Naive thymus-derived CD4-positive, alpha-beta T cell (primary cell): ENCODE data around the gene HIRIP3. TPM values are rescaled to one million over a fixed set of nuclear protein-coding genes. Genes with fewer than 3 reads are reported as not detected.

Experiments
- ATAC-seq: fragments of 150-1000 bp; cut with Tn5 transposase; 2 replicates; pipeline ENCODE4 v1.10.0; 2021; ENCODE audit warnings: mild to moderate bottlenecking, moderate library complexity
- CTCF ChIA-PET: fragments of 350-600 bp; sonication (Branson Sonifier 250); formaldehyde crosslinking; loops from one replicate; lab custom pipeline; 2021; ENCODE audit warnings: antibody characterized with exemption; lab: Charles Lee
- POLR2A ChIA-PET: fragments of 350-600 bp; sonication (Branson Sonifier 250); formaldehyde crosslinking; loops from one replicate; lab custom pipeline; 2021; ENCODE audit warnings: antibody characterized with exemption, inconsistent platforms; lab: Charles Lee
- DNase-seq, 9 donors: peaks; one replicate each; pipeline versions ENCODE4 v3.0.0 to v3.0.0-alpha.2; 2020 to 2022; ENCODE audit warnings: mixed read lengths in 1 of 9
- H3K27ac ChIP-seq: one replicate; pipeline ENCODE4 v1.7.0; 2013; ENCODE audit warnings: mild to moderate bottlenecking, low read depth, low read length, moderate library complexity
- H3K27me3 ChIP-seq, 2 donors: one replicate each; pipeline ENCODE4 v1.7.0; 2013; ENCODE audit warnings: low read length in 2 of 2, mild to moderate bottlenecking in 2 of 2, moderate library complexity in 2 of 2; ENCODE audit not compliant: control insufficient read depth in 2 of 2, insufficient read depth in 2 of 2
- H3K36me3 ChIP-seq, 3 experiments: 1 replicate in 2 of 3; 2 replicates in 1 of 3; pipeline ENCODE4 v1.7.0; 2013; ENCODE audit warnings: low read length in 3 of 3, mild to moderate bottlenecking in 3 of 3, moderate library complexity in 1 of 3; ENCODE audit not compliant: insufficient read depth in 3 of 3, control insufficient read depth in 2 of 3
- H3K4me1 ChIP-seq, 2 donors: one replicate each; pipeline ENCODE4 v1.7.0; 2013; ENCODE audit warnings: low read length in 2 of 2, mild to moderate bottlenecking in 2 of 2, moderate library complexity in 1 of 2; ENCODE audit not compliant: control insufficient read depth in 2 of 2, insufficient read depth in 2 of 2
- H3K4me3 ChIP-seq: 2 replicates; pipeline ENCODE4 v1.7.0; 2013; ENCODE audit warnings: mild to moderate bottlenecking, low read length
- H3K9me3 ChIP-seq, 3 experiments: 1 replicate in 2 of 3; 2 replicates in 1 of 3; pipeline ENCODE4 v1.7.0; 2013; ENCODE audit warnings: low read length in 3 of 3; ENCODE audit not compliant: control insufficient read depth in 2 of 3
- H3K27ac Mint-ChIP-seq, 9 donors: one replicate each; pipeline ENCODE4 v1.8.0; 2020 to 2022; ENCODE audit warnings: mixed read lengths in 9 of 9, mild to moderate bottlenecking in 8 of 9, moderate library complexity in 5 of 9, inconsistent platforms in 2 of 9
- H3K27me3 Mint-ChIP-seq, 5 donors: one replicate each; pipeline ENCODE4 v1.8.0; 2021 to 2022; ENCODE audit warnings: mixed read lengths in 5 of 5, mild to moderate bottlenecking in 1 of 5
- H3K36me3 Mint-ChIP-seq, 5 donors: one replicate each; pipeline ENCODE4 v1.8.0; 2020 to 2022; ENCODE audit warnings: mixed read lengths in 5 of 5, mild to moderate bottlenecking in 3 of 5, inconsistent platforms in 1 of 5
- H3K4me1 Mint-ChIP-seq, 7 donors: one replicate each; pipeline ENCODE4 v1.8.0; 2020 to 2022; ENCODE audit warnings: mixed read lengths in 7 of 7, mild to moderate bottlenecking in 3 of 7, inconsistent platforms in 1 of 7
- H3K4me3 Mint-ChIP-seq, 10 donors: one replicate each; pipeline ENCODE4 v1.8.0; 2020 to 2022; ENCODE audit warnings: mild to moderate bottlenecking in 10 of 10, mixed read lengths in 10 of 10, moderate library complexity in 6 of 10, inconsistent platforms in 2 of 10
- H3K9me3 Mint-ChIP-seq, 11 donors: one replicate each; pipeline ENCODE4 v1.8.0; 2020 to 2022; ENCODE audit warnings: mixed read lengths in 11 of 11, mild to moderate bottlenecking in 4 of 11, inconsistent platforms in 1 of 11, moderate library complexity in 1 of 11
- intact Hi-C, 2 donors: fragments of 100-400 bp; cut with micrococcal nuclease; formaldehyde crosslinking; loops; one replicate each; pipeline ENCODE4 v1.15.1; 2023
- polyA plus RNA-seq, 2 donors: library from polyadenylated mRNA; unstranded; fragments of 300-500 nt; fragmentation: Illumina TruSeq; gene quantifications; one replicate each; pipeline ENCODE4 v1.2.3, GENCODE V29; 2021
- total RNA-seq, 6 experiments: library from RNA in 5 of 6; stranded (reverse) in 5 of 6; gene quantifications; 1 replicate in 5 of 6; 2 replicates in 1 of 6; pipeline ENCODE4 v1.2.3 and lab custom pipeline; 2021 to 2026

The HIRIP3 gene
- total and polyA plus RNA-seq, 7 experiments from 2014 or later, result 14.4 to 37.6 (median 21.5) TPM

GRCh38 chr16:30027588-30028437 lies 32.4 kb upstream of the HIRIP3 start:
- Mint-ChIP-seq H3K4me3 (no peak overlapping the region), H3K4me1 (peaks cover 4 to 15% (median 9%) of the 10 kb centered on the region in 7 donors), H3K27ac (no peak overlapping the region), H3K27me3 (peaks cover 38 to 54% (median 43%) of the 10 kb centered on the region in 5 donors), H3K36me3 (no peaks in the 10 kb centered on the region), H3K9me3 (peaks cover 0 to 3% (median 0%) of the 10 kb centered on the region in 11 donors)
- Histone ChIP-seq H3K36me3 (no peaks in the 10 kb centered on the region), H3K4me3 (no peak overlapping the region), H3K9me3 (no peaks in the 10 kb centered on the region), H3K27me3 (peaks cover 11 to 13% of the 10 kb centered on the region in 2 donors), H3K4me1 (no peaks in the 10 kb centered on the region), H3K27ac (no peak overlapping the region)
- no peak for ATAC-seq
- intact Hi-C loops, result no loop called here
- no peak for DNase-seq
- POLR2A ChIA-PET, result no interaction called here
- CTCF ChIA-PET, result no interaction called here

- H3K4me1 Mint-ChIP-seq, result peaks cover 0 to 11% (median 6%) of the 10 kb centered on the region in 7 donors
- H3K27me3 ChIP-seq, result peaks cover 4 to 10% of the 10 kb centered on the region in 2 donors
These were observed 31.0 kb upstream of the HIRIP3 start for GRCh38 chr16:30026449-30026848.

GRCh38 chr16:30025574-30025973 lies 30.2 kb upstream of the HIRIP3 start:
- ChIA-PET POLR2A (no interaction called here), CTCF (no interaction called here)
- Mint-ChIP-seq H3K27me3 (peaks cover 29 to 48% (median 31%) of the 10 kb centered on the region in 5 donors), H3K36me3 (no peaks in the 10 kb centered on the region), H3K4me3 (no peak overlapping the region), H3K27ac (no peak overlapping the region), H3K4me1 (peaks cover 5 to 20% (median 12%) of the 10 kb centered on the region in 7 donors), H3K9me3 (peaks cover 0 to 3% (median 0%) of the 10 kb centered on the region in 11 donors)
- Histone ChIP-seq H3K36me3 (no peaks in the 10 kb centered on the region), H3K4me3 (no peak overlapping the region), H3K4me1 (peaks cover 8% of the 10 kb centered on the region in 2 donors), H3K27ac (no peak overlapping the region), H3K27me3 (peaks cover 3 to 5% of the 10 kb centered on the region in 2 donors), H3K9me3 (no peaks in the 10 kb centered on the region)
- ATAC-seq (no peak), DNase-seq (no peak)
- intact Hi-C loops, result no loop called here

More at GRCh38 chr16:30026449-30026848, 31.0 kb upstream of the HIRIP3 start:
- Mint-ChIP-seq H3K36me3 (no peaks in the 10 kb centered on the region), H3K4me3 (no peak overlapping the region), H3K27me3 (peaks cover 31 to 46% (median 32%) of the 10 kb centered on the region in 5 donors), H3K9me3 (no peaks in the 10 kb centered on the region), H3K27ac (no peak overlapping the region)
- Histone ChIP-seq H3K4me3 (no peak overlapping the region), H3K4me1 (peaks cover 3 to 4% of the 10 kb centered on the region in 2 donors), H3K27ac (no peak overlapping the region), H3K36me3 (no peaks in the 10 kb centered on the region), H3K9me3 (no peaks in the 10 kb centered on the region)
- ATAC-seq (no peak), DNase-seq (no peak)
- ChIA-PET POLR2A (no interaction called here), CTCF (interaction anchor here (0.6 kb wide), 1 partner anchor 785 kb away, joined by 3 read pairs; no protein-coding TSS in a partner anchor)
- intact Hi-C loops, result no loop called here

- Histone ChIP-seq H3K4me3 (no peak overlapping the region), H3K27me3 (peaks cover 0 to 3% of the 10 kb centered on the region in 2 donors), H3K4me1 (peaks cover 8% of the 10 kb centered on the region in 2 donors), H3K27ac (no peak overlapping the region), H3K36me3 (no peaks in the 10 kb centered on the region), H3K9me3 (no peaks in the 10 kb centered on the region)
- Mint-ChIP-seq H3K4me1 (peaks cover 5 to 22% (median 12%) of the 10 kb centered on the region in 7 donors), H3K27ac (no peak overlapping the region), H3K36me3 (no peaks in the 10 kb centered on the region), H3K27me3 (peaks cover 26 to 48% (median 29%) of the 10 kb centered on the region in 5 donors), H3K4me3 (no peak overlapping the region), H3K9me3 (peaks cover 0 to 3% (median 0%) of the 10 kb centered on the region in 11 donors)
- intact Hi-C loops, result no loop called here
- CTCF ChIA-PET, result no interaction called here
- ATAC-seq (no peak), DNase-seq (no peak)
- POLR2A ChIA-PET, result no interaction called here
These were observed 29.7 kb upstream of the HIRIP3 start for GRCh38 chr16:30025156-30025555.

- no peak for ATAC-seq
- no peaks in the 10 kb centered on the region for H3K27me3 ChIP-seq
- H3K27ac ChIP-seq, result no peak overlapping the region
- no peaks in the 10 kb centered on the region for H3K36me3 ChIP-seq
- H3K27ac Mint-ChIP-seq, result no peak overlapping the region
- no peaks in the 10 kb centered on the region for H3K9me3 ChIP-seq
- peaks cover 8% of the 10 kb centered on the region in 2 donors for H3K4me1 ChIP-seq
- intact Hi-C loops, result loop anchor here in 1 of 2 donors (5.0 kb wide), 1 partner anchor 207 kb away; the partner anchor contains the start of gene PAGR1
- POLR2A ChIA-PET, result no interaction called here
- H3K27me3 Mint-ChIP-seq, result peaks cover 19 to 41% (median 22%) of the 10 kb centered on the region in 5 donors
- H3K4me1 Mint-ChIP-seq, result peaks cover 5 to 17% (median 10%) of the 10 kb centered on the region in 7 donors
- CTCF ChIA-PET, result no interaction called here
- H3K4me3 Mint-ChIP-seq, result no peak overlapping the region
- no peaks in the 10 kb centered on the region for H3K36me3 Mint-ChIP-seq
- no peak overlapping the region for H3K4me3 ChIP-seq
- peaks cover 0 to 3% (median 0%) of the 10 kb centered on the region in 11 donors for H3K9me3 Mint-ChIP-seq
- no peak for DNase-seq
These were observed 29.0 kb upstream of the HIRIP3 start for GRCh38 chr16:30024451-30024850.

GRCh38 chr16:30023586-30023985 lies 28.2 kb upstream of the HIRIP3 start:
- intact Hi-C loops, result loop anchor here in 1 of 2 donors (5.0 kb wide), 1 partner anchor 206 kb away; the partner anchor contains the start of gene PAGR1
- POLR2A ChIA-PET, result no interaction called here
- no peaks in the 10 kb centered on the region for H3K36me3 Mint-ChIP-seq

More at GRCh38 chr16:30023586-30023985, 28.2 kb upstream of the HIRIP3 start:
- no peak overlapping the region for H3K4me3 Mint-ChIP-seq
- Histone ChIP-seq H3K27ac (no peak overlapping the region), H3K4me3 (no peak overlapping the region), H3K36me3 (no peaks in the 10 kb centered on the region), H3K27me3 (no peaks in the 10 kb centered on the region), H3K4me1 (peaks cover 8% of the 10 kb centered on the region in 2 donors), H3K9me3 (no peaks in the 10 kb centered on the region)
- DNase-seq, result no peak
- CTCF ChIA-PET, result interaction anchor here (0.8 to 1.2 kb wide), 3 partner anchors 9 to 215 kb away, joined by 3 read pairs; no protein-coding TSS in a partner anchor
- H3K9me3 Mint-ChIP-seq, result peaks cover 0 to 3% (median 0%) of the 10 kb centered on the region in 11 donors
- no peak for ATAC-seq
- H3K4me1 Mint-ChIP-seq, result peaks cover 5 to 17% (median 10%) of the 10 kb centered on the region in 7 donors
- peaks cover 14 to 39% (median 17%) of the 10 kb centered on the region in 5 donors for H3K27me3 Mint-ChIP-seq
- H3K27ac Mint-ChIP-seq, result peak overlapping the region in 1 of 9 donors; percentile 31
